HG02884 (cell line): ENCODE data around the gene KPNA6.

Experiments used
- ATAC-seq: cut with Tn5 transposase; IDR thresholded peaks from one replicate; pipeline ENCODE4 v1.9.1; 2021; ENCODE audit warnings: mild to moderate bottlenecking, moderate library complexity; ENCODE audit not compliant: unreplicated experiment

Gene KPNA6

GRCh38 chr1:32215629-32216480 is 108.0 kb downstream of the KPNA6 start:
- ATAC-seq: no peak

GRCh38 chr1:32216566-32216965 is 108.7 kb downstream of the KPNA6 start:
- no peak for ATAC-seq

GRCh38 chr1:32219022-32219421 is 111.2 kb downstream of the KPNA6 start:
- ATAC-seq: no peak

GRCh38 chr1:32220746-32221580 is 113.1 kb downstream of the KPNA6 start:
- no peak for ATAC-seq

DNA sequence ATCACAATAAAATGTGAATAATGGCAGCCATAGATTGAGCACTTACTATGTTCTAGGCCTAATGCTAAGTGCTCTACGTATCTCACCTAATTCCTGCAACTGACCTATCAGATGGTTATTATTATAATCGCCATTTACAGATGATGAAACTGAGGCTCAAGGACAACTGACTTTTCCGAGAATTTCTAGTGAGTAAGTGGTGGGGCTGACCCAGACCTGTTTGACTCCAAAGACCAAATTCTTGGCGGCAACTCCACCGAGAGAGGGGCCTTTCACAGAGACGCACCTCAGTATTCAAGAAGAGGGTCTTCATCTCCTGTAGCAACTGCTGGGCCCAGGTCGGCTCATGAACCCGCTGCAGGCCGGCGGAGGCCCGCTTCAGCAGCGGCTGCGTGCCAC is 113.7 kb downstream of the KPNA6 start:
- no peak for ATAC-seq

DNA sequence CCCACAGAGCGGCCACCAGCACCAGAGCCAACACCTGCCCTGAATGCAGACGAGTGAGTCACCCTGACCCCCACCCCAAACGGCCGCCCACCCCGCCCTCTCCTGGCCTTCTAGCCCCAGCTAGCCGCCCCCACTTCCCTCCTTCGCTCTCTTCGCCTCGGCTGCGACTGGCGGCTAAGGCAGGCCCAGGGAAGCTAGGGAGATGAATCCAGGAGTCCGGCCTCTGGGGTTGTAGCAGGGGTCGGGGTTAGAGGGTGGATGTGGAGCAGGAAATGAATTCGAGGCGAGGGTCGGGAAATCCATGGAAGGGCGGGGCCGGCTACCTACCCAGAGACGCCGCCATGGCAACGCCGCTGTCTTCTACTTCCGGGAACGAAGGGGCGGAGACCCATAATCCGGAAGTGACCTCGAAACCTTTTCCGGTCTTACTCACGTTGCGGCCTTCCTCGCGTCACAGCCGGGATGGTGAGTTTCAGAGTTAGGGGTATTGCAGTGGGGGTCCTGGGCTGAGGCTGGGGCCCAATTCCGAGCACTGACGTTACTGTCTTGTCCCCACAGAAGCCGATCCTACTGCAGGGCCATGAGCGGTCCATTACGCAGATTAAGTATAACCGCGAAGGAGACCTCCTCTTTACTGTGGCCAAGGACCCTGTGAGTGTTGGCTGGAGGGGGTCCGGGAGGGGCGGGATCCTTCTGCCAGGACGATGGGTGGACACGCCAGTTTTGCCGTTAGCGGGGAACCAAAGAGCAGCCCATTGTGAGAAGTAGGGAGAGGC is 114.3 kb downstream of the KPNA6 start, which contains the start of the genes EIF3I and TMEM234:
TSS of gene EIF3I (plus strand) at position 428 of the 776 bp plus-strand sequence. CDS start at position 463, 35 bp downstream.
TSS of gene TMEM234 (minus strand) at position 374 of the 776 bp plus-strand sequence. CDS start at position 343, 31 bp downstream.
- ATAC-seq: peak; percentile 92

DNA sequence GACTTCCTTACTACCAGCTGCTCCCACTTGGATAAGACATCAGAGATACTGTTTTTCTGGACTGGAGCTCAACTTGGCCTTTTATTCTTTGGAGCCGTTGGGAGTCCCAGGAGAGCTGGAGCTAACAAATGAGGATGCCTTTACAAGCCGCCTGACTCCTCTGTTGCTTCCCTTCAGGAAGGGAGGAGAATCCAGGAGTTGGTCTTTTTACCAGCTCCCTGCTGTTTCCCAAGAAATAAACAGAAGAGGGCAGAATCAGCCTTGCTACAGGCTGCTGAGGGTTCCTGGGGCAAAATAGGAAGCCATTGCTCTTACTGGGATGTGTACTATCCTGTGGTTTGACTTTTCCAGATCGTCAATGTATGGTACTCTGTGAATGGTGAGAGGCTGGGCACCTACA is 115.8 kb downstream of the KPNA6 start:
- ATAC-seq: no peak

DNA sequence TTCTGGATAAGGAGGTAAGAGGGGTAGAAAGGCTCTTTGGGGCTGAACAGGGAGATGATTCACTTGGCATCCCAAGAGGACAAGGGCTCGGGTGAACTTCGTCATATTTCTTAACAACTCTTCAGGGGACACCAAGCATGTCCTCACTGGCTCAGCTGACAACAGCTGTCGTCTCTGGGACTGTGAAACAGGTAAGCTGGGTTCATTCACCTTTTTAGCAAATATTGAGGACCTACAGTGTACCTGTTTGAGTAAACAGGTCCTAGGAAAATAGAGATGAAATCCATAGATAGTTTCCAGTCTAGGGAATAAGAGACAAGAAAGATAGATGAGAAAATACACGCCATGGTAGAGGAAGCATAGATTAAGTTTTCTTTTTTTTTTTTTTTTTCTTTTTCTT is 116.4 kb downstream of the KPNA6 start:
- no peak for ATAC-seq
